Islet precursor cell (in vitro differentiated cells): ENCODE measurements around the gene VAV3.
"Not testable (repeated sequence)": the region's sequence is repeated elsewhere in the genome, so short reads cannot be mapped to it uniquely, and the experiment has no call there.

ENCODE experiments used
- DNase-seq: peaks from one replicate; pipeline ENCODE4 v3.0.0-alpha.2; 2018

VAV3 gene

DNA sequence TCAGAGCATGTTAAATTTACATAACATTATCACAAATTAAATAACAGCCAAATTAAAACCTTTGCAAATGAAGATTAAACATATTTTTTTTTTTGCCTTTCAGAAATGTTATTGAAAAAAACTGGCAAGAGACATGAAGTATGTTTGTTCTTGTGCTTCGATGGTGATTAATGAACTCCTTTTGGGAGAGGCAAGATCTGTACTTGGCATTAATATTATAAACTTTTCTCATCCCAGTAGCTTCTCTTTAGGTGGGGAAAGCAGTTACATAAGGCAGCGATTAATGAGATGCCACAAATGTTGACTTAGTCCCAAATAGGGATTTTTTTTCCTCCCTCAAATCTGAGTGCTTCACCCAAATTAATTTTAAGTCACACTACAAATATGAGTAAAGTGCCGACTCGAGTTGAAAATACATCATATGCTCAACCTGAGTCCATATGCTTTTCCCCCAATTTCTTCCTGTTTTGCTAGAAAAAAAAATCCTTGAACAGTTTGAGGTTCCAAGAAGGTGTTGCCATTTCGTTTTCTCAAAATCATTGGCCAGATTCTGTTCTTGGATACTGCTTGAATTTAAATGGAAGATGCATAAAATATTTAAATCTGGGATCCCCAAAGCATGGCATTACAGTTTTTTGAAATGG, 294.5 kb downstream of the VAV3 start:
- no peak for DNase-seq

DNA sequence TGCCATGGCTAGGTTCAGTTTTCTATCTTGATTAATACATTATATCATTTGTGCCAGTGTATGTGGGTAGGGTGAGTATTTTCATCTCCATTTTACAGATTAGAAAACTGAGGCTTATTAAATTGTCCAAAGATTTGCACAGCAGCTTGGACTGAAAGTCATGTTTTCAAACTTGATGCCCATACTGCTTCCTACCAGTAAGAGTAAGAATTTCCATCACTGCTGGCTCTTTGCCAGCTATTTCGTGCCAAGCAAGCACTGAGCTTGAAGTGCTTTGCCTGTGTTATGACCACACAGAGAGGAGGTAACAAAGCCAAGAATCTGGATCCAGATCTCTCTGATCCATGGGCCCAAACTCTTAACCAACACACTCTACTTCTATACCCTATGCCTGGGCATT, 295.0 kb downstream of the VAV3 start:
- no peak for DNase-seq

DNA sequence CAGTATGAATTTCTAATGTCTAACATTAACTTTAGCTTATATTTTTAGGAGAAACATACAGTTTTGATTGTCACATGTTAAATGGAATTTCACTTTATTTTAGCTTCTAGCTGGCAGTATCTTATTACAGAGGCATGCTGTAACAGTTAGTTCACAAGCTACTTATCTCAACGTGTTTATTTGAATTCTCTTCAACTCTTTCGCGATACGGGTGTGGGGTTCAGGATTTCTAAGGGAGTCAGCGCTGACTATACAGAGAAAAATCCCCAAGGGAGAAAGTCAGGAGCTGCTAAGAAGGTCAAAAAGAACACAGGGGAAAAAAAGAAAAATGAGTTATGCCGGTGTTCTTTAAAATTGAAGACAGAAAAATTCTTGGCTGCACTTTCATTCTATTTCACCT, 296.2 kb downstream of the VAV3 start:
- no peak for DNase-seq

DNA sequence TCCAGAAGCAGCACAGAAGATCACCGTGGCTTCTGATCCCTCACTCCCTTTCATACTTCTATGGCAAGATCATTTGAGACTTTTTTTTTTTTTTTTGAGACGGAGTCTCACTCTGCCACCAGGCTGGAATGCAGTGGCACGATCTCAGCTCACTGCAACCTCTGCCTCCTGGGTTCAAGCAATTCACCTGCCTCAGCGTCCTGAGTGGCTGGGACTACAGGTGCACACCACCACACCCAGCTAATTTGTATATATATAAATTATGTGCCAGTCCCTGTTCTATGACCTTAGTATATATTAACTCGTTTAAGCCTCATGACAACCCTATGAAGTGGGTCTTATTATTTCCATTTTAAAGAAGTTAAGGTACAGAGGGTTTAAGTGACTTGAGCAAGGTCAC, 298.5 kb downstream of the VAV3 start:
- DNase-seq: no peak

DNA sequence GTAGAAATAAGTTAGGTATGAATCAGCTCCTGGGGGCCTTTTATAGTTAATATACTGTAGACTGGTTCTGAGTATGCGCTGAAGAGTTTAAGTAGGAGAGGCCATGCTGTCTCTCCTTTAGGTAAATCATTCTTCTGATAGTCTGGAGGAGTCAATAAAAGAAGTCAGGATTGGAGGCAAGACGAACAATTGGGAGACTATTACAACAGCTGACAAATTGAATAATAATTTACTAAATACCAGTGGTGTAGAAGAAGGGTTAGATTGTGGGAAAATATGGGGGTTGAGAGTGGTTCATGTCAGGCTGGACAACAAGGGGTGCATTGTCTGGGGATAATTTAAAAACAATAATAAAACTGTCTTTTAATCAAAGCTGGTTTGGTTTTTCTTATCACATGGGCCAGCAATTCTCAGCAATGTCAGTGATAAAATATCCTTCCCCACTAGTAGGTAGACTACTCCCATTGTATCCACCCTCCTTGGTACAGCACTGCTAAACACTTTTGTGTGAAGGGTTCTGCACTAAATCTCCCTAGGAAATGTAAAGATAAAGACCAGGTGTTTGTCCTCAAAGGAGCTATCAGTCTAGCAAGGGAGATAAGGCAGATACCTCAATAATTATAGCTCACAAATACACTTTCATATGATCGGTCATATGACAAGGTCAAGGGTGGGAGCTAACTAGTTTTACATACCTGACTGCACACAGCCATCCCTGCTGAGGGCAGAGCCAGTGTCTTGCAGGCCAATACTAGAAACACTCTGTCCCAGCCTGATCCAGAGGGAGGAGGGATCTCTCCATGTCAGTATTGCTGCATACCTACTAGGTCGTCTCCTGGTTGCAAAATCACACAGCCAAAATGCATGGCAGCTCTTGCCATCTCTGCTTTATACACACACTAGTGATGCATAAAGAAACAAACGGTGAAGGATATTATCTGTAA, 299.7 kb downstream of the VAV3 start:
- DNase-seq: no peak

DNA sequence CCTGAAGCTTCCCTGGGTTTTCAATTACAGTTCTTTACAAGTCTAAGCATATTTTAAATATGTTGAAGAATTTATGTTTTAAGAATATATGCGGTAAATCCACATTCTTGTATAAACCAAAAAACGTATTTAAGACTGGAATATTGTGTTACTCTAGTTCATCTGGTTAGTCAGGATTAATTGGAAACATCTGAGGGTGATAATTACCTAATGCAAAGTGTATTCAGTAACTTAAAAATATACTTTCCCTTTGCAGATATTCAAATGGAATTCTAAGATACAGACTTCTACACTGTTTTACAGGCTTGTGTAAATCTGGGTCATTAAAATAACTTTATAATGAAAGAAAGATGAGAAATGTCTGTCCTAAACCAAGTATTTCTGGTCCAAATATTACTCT, 302.0 kb downstream of the VAV3 start:
- no peak for DNase-seq

DNA sequence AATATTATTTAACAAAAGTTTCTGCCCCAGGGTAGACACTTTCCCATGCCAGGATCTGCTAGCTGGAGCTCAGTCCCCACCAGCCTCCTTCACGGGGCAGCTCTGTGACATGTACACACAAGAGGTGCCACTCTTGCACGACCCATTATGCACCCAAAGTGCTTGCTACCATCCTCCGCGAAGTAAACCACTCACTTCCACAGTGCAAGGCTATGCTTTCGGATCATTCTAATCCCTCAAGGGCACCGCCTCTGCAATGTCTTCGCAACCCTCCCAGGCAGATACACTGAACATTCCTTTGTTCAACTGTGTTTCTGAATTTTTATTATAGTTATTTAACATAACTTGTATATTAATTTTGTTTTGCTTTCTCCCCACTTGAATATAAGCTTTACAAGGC, 303.8 kb downstream of the VAV3 start:
- no peak for DNase-seq

DNA sequence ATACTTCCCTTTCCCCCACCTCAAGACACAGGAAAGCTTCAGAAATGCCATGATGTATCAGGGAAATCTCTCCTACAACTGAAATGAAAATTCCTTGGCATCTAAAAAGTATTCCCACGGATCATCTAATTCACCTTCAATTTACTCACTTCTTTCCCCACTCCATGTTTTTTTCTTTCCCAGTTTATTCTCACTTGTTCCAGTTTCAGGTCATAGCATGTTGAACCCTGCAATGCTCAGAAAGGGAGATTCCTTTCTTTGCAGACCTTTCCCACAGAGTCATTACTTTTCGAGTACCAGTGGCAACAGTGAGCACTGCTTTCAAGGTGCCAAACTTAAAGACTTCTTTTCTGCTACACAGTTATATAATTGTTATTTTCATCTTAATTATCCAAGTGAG, 305.0 kb downstream of the VAV3 start:
- no peak for DNase-seq

DNA sequence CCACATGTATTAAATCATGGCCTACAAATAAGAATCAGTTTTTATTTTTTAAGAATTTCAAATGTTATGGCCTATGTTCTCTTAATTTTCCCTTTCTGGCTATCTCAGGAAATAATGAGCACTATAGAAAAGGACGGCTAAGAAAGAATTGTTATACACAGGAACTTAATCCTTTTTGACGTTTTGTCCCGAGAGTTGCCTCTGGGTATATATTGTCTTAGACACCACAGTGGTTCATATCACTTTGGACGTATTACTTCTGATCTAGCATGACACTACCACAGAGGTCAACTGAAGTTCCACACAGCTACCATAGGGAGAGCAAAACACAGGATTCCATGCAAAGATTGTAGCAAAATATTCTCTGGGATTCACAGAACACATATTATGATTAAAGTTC, 307.6 kb downstream of the VAV3 start:
- DNase-seq: no peak

DNA sequence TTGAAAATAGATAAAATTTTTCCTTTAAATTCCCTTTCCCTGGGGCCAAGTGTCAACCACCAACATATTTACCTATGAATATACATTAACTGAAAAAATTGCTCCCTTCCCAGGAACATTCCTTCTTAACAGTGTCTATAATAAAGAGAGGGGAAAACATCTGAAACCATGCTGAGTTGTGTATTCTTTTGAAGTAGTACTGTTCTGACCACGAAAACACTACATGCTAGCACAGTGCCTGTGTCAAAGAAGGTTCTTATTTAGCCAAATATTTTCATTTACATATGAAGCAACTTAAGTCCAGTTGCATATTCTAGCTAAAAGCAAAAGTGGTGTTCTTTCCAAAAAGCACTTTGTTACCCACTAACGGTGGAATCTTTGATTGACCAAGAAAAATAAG, 311.2 kb downstream of the VAV3 start:
- no peak for DNase-seq

DNA sequence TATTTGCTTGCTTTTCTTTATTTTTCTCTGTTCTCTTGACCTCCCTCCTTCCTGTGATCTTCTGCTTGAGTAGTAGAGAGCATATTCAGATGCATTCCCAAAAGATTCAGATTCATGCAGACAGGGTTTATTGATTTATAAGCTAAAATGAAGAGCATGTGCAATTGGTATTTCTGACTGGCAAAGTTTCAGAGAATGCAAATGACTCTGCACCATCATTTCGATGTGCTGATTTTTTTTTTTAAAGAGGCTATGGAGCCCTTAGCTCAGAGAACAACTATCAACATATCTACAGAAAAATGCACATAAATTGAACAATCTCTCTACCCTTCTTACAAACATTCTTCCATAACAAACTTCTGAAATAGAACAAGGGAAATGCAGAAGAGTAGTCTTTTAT, 312.0 kb downstream of the VAV3 start:
- DNase-seq: no peak

DNA sequence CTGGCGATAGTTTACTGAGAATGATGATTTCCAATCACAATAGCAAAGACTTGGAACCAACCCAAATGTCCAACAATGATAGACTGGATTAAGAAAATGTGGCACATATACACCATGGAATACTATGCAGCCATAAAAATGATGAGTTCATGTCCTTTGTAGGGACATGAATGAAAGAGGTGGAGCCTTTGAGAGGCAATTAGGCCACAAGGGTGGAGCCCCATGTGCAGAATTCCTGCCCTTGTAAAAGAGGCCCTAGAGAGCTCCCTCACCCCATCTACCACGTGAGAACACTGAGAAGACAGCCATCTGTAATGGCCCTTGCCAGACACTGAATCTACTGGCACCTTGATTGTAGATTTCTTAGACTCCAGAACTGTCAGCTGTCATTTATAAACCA, 314.2 kb downstream of the VAV3 start:
- not testable (repeated sequence) for DNase-seq

DNA sequence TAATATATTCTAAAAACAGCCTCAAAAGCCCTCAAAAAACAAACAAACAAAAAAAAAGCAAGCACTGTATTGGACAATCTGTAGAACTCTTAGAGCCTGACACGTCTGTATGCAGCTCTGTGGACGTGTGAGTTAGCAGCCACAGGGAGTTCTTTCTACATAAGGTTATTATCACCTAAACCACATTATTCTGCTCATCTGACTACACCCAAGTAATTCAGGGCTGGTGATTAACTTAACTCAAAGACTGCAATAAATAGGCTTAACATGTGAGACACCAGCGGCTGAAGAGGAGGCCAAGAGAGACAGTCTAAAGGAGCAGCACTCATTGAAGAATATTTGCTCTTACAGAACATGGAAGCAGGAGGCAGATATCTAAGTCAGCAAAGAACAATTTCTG, 316.0 kb downstream of the VAV3 start:
- no peak for DNase-seq

DNA sequence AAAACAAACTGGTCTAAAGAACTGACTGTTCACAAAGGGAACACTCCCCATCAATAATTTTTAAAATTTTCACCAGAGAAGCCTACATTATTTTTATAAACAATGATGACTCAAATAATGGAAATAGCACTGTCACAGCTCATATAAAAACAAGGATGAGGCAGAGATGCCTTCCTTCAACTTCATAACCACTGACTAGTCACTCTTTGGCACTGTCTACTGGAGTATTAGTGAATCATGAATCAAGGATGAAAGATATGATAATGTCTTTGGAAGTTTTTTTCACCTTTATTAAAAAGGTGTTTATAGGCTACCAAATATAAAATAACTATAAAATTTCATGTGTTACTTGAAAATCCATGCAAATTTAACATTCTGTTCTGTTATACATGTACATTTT, 316.9 kb downstream of the VAV3 start:
- no peak for DNase-seq

DNA sequence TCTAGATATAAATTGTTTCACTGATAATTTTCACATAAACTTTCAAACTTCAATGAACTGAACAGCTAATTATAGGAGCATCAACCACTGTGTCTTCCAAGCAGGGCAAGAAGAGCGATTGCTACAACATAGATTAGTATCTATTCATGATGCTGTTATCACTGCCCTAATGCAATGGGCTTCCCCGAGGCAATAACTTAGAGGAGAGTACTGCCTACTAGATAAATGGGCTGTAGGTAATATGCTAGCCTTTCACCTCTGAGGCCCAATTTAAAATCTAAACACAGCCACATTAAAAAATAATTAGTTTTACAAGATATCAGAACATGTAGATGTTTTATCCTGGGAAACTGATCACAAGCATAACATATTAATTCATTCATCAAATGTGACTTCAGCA, 318.0 kb downstream of the VAV3 start:
- DNase-seq: no peak

DNA sequence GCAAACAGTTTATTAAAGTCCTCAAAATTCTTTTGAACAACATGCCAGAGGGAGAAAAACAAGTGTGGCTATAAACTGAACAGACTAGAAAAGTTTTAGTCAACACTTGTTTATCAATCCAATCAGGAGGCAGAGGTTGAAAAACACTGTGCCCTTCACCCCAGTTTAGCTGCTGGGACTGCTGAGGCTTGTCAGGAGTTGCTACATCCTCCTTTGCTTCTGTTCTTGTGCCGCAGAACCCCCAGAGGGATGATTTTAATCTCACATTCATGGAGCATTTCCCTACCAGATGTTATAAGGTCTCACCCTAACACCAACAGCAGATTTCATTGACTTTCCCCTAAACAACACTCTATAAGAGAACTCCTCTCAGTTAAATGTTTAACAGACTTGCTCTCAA, 321.2 kb downstream of the VAV3 start:
- DNase-seq: no peak

DNA sequence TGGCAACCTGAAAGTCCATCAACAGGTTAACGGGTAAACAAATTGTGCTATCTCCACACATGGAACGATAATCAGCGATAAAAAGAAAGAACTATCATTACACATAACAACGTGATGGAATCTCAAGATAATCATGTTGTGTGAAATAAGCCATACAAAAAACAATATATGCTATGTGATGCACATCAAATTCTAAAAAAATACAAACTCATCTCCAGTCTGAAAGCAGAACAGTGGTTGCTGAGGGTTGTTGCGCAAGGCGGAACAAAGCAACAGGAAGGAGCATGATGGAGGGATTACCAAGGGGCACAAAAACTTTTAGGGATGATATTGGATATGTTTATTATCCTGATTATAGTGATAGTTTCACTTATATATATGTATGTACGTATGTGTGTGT, 324.8 kb downstream of the VAV3 start:
- no peak for DNase-seq

DNA sequence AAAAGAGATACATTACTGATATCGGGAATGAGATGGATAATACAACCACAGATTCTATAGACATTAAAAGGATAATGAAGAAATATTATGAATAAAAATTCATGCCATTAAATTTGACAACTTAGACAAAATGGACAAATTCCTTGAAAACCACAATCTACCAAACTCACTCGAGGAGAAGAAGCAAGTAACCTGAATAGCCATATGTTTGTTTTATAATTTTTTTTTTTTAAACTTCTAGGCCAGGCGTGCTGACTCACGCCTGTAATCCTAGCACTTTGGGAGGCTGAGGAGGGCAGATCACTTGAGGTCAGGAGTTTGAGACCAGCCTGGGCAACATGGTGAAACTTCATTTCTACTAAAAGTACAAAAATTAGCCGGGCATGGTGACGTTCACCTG, 327.9 kb downstream of the VAV3 start:
- no peak for DNase-seq

DNA sequence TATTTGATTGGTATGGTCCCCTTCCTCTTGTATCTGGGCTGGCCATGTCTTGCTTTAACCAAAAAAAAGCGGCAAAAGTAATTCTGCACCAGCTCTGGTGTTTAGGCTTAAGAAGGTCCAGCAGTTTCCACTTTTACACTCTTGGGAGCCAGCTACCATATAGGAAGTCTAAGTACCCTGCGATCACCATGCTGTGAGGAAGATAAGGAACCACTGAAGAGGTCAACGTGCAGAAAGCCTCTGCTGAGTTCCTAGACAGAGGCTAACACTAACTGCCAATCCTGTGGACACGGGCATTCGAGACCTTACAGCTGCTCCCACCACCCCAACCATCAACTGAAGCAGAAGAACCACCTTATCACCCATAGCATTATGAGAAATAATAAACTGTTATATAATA, 331.4 kb downstream of the VAV3 start:
- DNase-seq: no peak

DNA sequence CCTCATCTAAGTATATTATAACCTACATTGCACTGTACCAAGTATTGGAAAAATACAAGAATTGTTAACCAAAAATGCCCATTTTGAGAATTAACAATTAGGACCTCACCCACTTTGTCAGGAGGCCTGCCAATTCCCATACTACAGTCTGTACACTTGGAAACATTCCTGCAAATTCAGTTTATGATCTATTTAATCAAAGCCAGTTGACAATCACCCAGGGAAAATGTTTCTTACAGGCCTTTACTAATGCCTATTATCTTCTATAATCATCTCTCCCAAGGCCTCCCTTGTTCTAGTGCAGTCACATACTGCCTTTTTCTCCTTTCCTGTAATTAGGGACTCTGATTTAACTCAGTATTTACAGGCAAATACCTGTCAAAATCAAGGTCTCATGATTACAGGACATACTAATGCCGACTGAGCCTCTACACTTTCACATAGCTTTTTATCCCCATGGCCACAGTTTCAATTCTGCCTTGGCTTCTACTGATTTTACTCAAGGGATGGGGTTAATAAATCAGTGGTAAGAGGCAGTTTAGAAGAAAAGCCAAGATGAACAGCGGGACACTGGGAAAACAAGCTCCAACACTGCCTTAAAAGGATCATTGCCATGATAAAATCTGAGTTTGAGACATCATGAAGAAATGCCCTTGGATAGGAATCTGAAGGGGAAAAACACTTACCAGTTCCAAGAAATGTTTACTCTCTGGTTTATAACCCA, 338.7 kb downstream of the VAV3 start:
- DNase-seq: no peak

DNA sequence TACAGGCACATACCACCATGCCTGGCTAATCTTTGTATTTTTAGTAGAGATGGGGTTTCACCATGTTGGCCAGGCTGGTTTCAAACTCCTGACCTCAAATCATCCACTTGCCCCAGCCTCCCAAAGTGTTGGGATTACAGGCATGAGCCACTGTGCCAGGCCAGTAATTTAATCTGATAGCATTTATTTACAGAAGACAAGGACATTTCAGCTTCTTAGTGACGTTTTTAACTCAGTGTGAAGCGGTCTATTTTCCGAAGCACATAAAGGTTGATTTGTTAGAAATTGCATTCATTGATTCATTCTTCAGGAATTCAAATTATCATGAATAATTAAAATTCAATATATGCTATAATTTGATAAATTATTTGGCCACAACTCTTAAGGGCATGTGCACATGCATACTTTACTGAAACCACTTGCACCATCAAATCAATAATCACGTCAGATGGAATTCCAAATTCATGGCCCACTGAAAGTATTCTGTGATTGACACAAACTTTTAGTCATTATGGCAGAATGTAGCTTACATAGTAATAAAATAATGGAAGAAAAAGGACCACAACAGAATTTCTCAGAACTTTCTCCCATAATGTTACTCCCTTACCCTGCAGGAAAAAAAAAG, 339.5 kb downstream of the VAV3 start:
- no peak for DNase-seq

DNA sequence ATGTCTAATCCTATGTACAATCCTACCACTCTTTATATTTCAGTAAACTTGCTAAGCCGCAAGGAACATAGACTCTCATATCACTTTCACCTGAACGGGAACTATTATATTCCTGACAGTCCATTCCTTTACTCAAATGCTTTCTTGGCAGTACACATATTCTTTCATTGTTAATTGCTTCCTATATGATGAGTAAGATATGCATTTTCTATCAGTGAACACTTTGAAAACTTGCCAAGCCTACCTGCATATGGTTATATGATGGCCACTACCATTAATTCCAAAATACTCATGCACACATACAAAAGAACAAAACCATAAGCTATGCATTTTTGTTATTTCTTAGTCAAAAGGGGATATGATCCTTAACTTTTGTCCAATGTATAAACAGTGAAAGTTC, 341.5 kb downstream of the VAV3 start:
- no peak for DNase-seq

DNA sequence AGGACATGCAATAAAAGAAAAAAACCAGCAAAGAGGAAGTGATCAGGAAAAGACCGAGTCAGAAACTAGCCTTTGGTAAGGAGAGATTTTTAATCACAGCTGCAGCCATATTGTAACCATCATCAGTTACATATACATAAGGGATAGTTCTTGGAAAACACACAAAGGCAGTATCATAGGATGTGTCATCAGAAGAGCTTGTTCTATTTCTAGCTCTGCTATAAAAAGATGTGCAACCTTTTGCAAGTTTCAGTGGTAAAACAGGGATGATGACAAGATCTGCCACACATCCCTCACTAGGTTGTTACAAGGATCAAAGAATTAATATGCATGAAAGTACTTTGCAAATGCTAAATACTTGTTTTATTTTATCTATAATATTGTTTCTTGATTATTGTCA, 342.0 kb downstream of the VAV3 start:
- no peak for DNase-seq

DNA sequence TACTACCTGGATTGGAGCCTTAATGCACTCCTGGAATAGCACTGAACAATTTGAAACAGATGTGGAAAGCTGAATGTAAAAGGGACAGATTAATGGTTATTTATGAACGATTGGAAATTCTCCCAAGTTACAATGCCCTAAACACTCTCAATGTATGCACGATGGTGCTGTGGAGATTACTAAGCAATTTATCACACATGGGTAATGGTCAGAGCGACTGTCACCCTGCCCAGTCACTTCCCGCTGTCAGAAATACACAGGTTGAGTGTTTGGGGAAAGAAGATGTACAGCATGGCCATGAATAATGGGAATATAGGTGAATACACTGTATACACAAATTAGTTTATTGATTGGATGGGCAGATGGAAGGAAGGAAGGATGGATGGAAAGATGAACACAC, 342.4 kb downstream of the VAV3 start:
- DNase-seq: no peak
